B cell (primary cell): ENCODE measurements around the gene TEPSIN. TPM values are rescaled to one million over a fixed set of nuclear protein-coding genes. Genes with fewer than 3 reads are reported as not detected.

ENCODE experiments used
- ATAC-seq: fragments of 200-7000 bp; cut with Tn5 transposase; one replicate; pipeline ENCODE4 v1.10.0; 2021; ENCODE audit warnings: low read depth, mild to moderate bottlenecking, moderate number of reproducible peaks, moderate library complexity
- CTCF ChIA-PET: fragments of 350-600 bp; sonication (Branson Sonifier 250); formaldehyde crosslinking; loops from one replicate; lab custom pipeline; 2021; ENCODE audit warnings: antibody characterized with exemption, inconsistent platforms; lab: Charles Lee
- POLR2A ChIA-PET: fragments of 350-600 bp; sonication (Branson Sonifier 250); formaldehyde crosslinking; loops from one replicate; lab custom pipeline; 2021; ENCODE audit warnings: antibody characterized with exemption; lab: Charles Lee
- DNase-seq: peaks from one replicate; pipeline ENCODE4 v3.0.0; 2013
- H2AFZ ChIP-seq: 2 replicates; pipeline ENCODE4 v1.6.1; 2012; ENCODE audit warnings: mild to moderate bottlenecking, low read depth, low read length; ENCODE audit not compliant: insufficient read depth, poor library complexity, severe bottlenecking
- H3K27ac ChIP-seq, 2 donors: 1 replicate in 1 of 2; 2 replicates in 1 of 2; pipeline ENCODE4 v1.5.1; 2012 to 2013; ENCODE audit warnings: low read length in 2 of 2, mild to moderate bottlenecking in 2 of 2, moderate library complexity in 1 of 2
- H3K27me3 ChIP-seq, 4 experiments: fragments of 200-600 bp in 1 of 4; sonication (generic) in 1 of 4; replicated peaks in 1 of 4; 1 replicate in 2 of 4; 2 replicates in 2 of 4; pipeline versions ENCODE4 v1.6.1 to v1.7.0; 2013 to 2016; ENCODE audit warnings: low read length in 3 of 4, mild to moderate bottlenecking in 2 of 4, mixed read lengths in 1 of 4, moderate library complexity in 1 of 4; ENCODE audit not compliant: insufficient read depth in 4 of 4, control insufficient read depth in 3 of 4; ENCODE audit errors: control extremely low read depth in 1 of 4
- H3K36me3 ChIP-seq, 2 experiments: replicated peaks in 1 of 2; 1 replicate in 1 of 2; 2 replicates in 1 of 2; pipeline versions ENCODE4 v1.6.1 to v1.7.1; 2013; ENCODE audit warnings: low read length in 1 of 2; ENCODE audit not compliant: insufficient read depth in 2 of 2, control insufficient read depth in 1 of 2; ENCODE audit errors: control extremely low read depth in 1 of 2, extremely low read depth in 1 of 2
- H3K4me1 ChIP-seq, 2 donors: fragments of 200-600 bp in 1 of 2; sonication (generic) in 1 of 2; 1 replicate in 1 of 2; 2 replicates in 1 of 2; pipeline versions ENCODE4 v1.5.1 to v1.6.1; 2013 to 2017; ENCODE audit warnings: low read length in 2 of 2; ENCODE audit not compliant: control insufficient read depth in 2 of 2, insufficient read depth in 2 of 2
- H3K4me2 ChIP-seq: replicated peaks from 2 replicates; pipeline ENCODE3; 2012; ENCODE audit warnings: mild to moderate bottlenecking, low read depth, low read length; ENCODE audit not compliant: poor library complexity, severe bottlenecking
- H3K4me3 ChIP-seq, 5 experiments: fragments of 200-600 bp in 1 of 5; sonication (generic) in 1 of 5; 1 replicate in 3 of 5; 2 replicates in 2 of 5; pipeline versions ENCODE4 v1.5.1 to v1.7.0; 2011 to 2016; ENCODE audit warnings: low read length in 4 of 5, mild to moderate bottlenecking in 4 of 5, low read depth in 2 of 5, control low read depth in 1 of 5, moderate library complexity in 1 of 5; ENCODE audit not compliant: insufficient read depth in 1 of 5; ENCODE audit errors: control extremely low read depth in 1 of 5, extremely low read depth in 1 of 5
- H3K79me2 ChIP-seq: fragments of 200-600 bp; sonication (generic); one replicate; pipeline ENCODE4 v1.6.0; 2016; ENCODE audit warnings: low read length; ENCODE audit not compliant: control insufficient read depth, insufficient read depth
- H3K9ac ChIP-seq: fragments of 200-600 bp; sonication (generic); 2 replicates; pipeline ENCODE4 v1.6.1; 2017; ENCODE audit warnings: mild to moderate bottlenecking, low read length, moderate library complexity
- H3K9me3 ChIP-seq, 3 donors: one replicate each; pipeline versions ENCODE4 v1.6.1 to v1.7.1; 2013; ENCODE audit warnings: low read length in 2 of 3; ENCODE audit not compliant: control insufficient read depth in 2 of 3, insufficient read depth in 1 of 3; ENCODE audit errors: control extremely low read depth in 1 of 3
- H4K20me1 ChIP-seq: 2 replicates; pipeline ENCODE4 v1.6.0; 2012; ENCODE audit warnings: mild to moderate bottlenecking, low read length; ENCODE audit not compliant: insufficient read depth, control insufficient read depth, poor library complexity, severe bottlenecking
- H3K27ac Mint-ChIP-seq: one replicate; pipeline ENCODE4 v1.8.0; 2021; ENCODE audit warnings: mixed read lengths
- H3K27me3 Mint-ChIP-seq: one replicate; pipeline ENCODE4 v1.8.0; 2021; ENCODE audit warnings: mixed read lengths
- H3K4me1 Mint-ChIP-seq: one replicate; pipeline ENCODE4 v1.8.0; 2021; ENCODE audit warnings: mixed read lengths
- H3K4me3 Mint-ChIP-seq: one replicate; pipeline ENCODE4 v1.8.0; 2021; ENCODE audit warnings: mixed read lengths
- H3K9me3 Mint-ChIP-seq: one replicate; pipeline ENCODE4 v1.8.0; 2022; ENCODE audit warnings: mixed read lengths; ENCODE audit not compliant: insufficient read depth
- CTCF ChIP-seq: fragments of 200-600 bp; IDR thresholded peaks from one replicate; pipeline ENCODE4 v1.8.0; 2022; ENCODE audit warnings: antibody characterized with exemption, mild to moderate bottlenecking
- EZH2 ChIP-seq: IDR thresholded peaks from 2 replicates; pipeline ENCODE4 v1.6.1; 2012; ENCODE audit warnings: borderline replicate concordance, low read depth, mild to moderate bottlenecking, moderate library complexity, low read length; ENCODE audit not compliant: insufficient read depth, poor library complexity, severe bottlenecking
- WGBS: methylation state at CpG from one replicate; pipeline ENCODE4 v1.1.5; 2013; ENCODE audit warnings: missing lambda C conversion rate; ENCODE audit not compliant: insufficient coverage; 5-methylcytosine and 5-hydroxymethylcytosine counted together
- intact Hi-C: fragments of 100-400 bp; cut with micrococcal nuclease; formaldehyde crosslinking; loops from one replicate; pipeline ENCODE4 v1.10.0; 2022
- polyA plus RNA-seq: library from polyadenylated mRNA; depleted of rRNA; stranded (reverse); fragments of >200 nt; gene quantifications from 2 replicates; pipeline ENCODE4 v1.2.3, GENCODE V29; 2012
- total RNA-seq, 2 donors: library from RNA; stranded (reverse); fragments of 120-200 nt in 1 of 2; gene quantifications; 1 replicate in 1 of 2; 2 replicates in 1 of 2; pipeline versions ENCODE4 v1.2.3 to v1.2.4, GENCODE V29; 2013 to 2022

The TEPSIN gene
- total and polyA plus RNA-seq, 2 donors (not counting 1 experiment from before 2014, with no cell fraction given), result 180 to 273 TPM

GRCh38 chr17:81191646-81192045 lies 47.2 kb downstream of the TEPSIN start:
- ATAC-seq, result no peak
- 97% methylated on average over 9 of the region's 14 CpGs for WGBS
- H3K36me3 ChIP-seq, result peaks cover 0 to 11% of the 10 kb centered on the region in 2 experiments
- H3K4me3 ChIP-seq, result no peak overlapping the region
- Mint-ChIP-seq H3K27ac (no peak overlapping the region), H3K9me3 (no peaks in the 10 kb centered on the region), H3K4me1 (no peaks in the 10 kb centered on the region), H3K27me3 (no peaks in the 10 kb centered on the region), H3K4me3 (no peak overlapping the region)
- no peak overlapping the region for H3K4me2 ChIP-seq
- H3K79me2 ChIP-seq, result no peaks in the 10 kb centered on the region
- no peaks in the 10 kb centered on the region for H3K4me1 ChIP-seq
- no peaks in the 10 kb centered on the region for H4K20me1 ChIP-seq
- no peak overlapping the region for H3K27ac ChIP-seq
- no peak overlapping the region for H2AFZ ChIP-seq
- no peaks in the 10 kb centered on the region for H3K9me3 ChIP-seq
- ChIA-PET POLR2A (no interaction called here), CTCF (no interaction called here)
- DNase-seq, result no peak
- H3K27me3 ChIP-seq, result no peaks in the 10 kb centered on the region
- H3K9ac ChIP-seq, result no peak overlapping the region
- intact Hi-C loops, result no loop called here
- TF ChIP-seq CTCF (no peak), EZH2 (no peak)

- no peaks in the 10 kb centered on the region for H3K4me1 Mint-ChIP-seq
- H3K4me3 Mint-ChIP-seq, result no peak overlapping the region
- H3K4me3 ChIP-seq, result no peak overlapping the region
- WGBS, result 90% methylated on average over 15 of the region's 20 CpGs
- TF ChIP-seq CTCF (no peak), EZH2 (no peak)
- no peak overlapping the region for H3K4me2 ChIP-seq
- H3K9me3 Mint-ChIP-seq, result no peaks in the 10 kb centered on the region
- H3K27ac Mint-ChIP-seq, result no peak overlapping the region
- no peak overlapping the region for H3K27ac ChIP-seq
- ChIA-PET POLR2A (no interaction called here), CTCF (interaction anchor here (0.6 kb wide), 1 partner anchor 434 kb away, joined by 3 read pairs; no protein-coding TSS in a partner anchor)
- no peaks in the 10 kb centered on the region for H3K27me3 Mint-ChIP-seq
- no peaks in the 10 kb centered on the region for H3K9me3 ChIP-seq
- DNase-seq (no peak), ATAC-seq (no peak)
- H4K20me1 ChIP-seq, result no peaks in the 10 kb centered on the region
- H3K79me2 ChIP-seq, result no peaks in the 10 kb centered on the region
- no peak overlapping the region for H2AFZ ChIP-seq
- H3K27me3 ChIP-seq, result no peaks in the 10 kb centered on the region
- H3K9ac ChIP-seq, result no peak overlapping the region
- peaks cover 0 to 6% of the 10 kb centered on the region in 2 experiments for H3K36me3 ChIP-seq
- intact Hi-C loops, result no loop called here
- no peaks in the 10 kb centered on the region for H3K4me1 ChIP-seq
Measured at GRCh38 chr17:81191116-81191515, 47.7 kb downstream of the TEPSIN start.
